ENCODE results near the gene SOCS4. TPM values are rescaled to one million over a fixed set of nuclear protein-coding genes. Genes with fewer than 3 reads are reported as not detected.

Gene SOCS4, protein sequence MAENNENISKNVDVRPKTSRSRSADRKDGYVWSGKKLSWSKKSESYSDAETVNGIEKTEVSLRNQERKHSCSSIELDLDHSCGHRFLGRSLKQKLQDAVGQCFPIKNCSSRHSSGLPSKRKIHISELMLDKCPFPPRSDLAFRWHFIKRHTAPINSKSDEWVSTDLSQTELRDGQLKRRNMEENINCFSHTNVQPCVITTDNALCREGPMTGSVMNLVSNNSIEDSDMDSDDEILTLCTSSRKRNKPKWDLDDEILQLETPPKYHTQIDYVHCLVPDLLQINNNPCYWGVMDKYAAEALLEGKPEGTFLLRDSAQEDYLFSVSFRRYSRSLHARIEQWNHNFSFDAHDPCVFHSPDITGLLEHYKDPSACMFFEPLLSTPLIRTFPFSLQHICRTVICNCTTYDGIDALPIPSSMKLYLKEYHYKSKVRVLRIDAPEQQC
- total RNA-seq, result 1 to 10 TPM; 6.6 to 9.9 TPM

DNA sequence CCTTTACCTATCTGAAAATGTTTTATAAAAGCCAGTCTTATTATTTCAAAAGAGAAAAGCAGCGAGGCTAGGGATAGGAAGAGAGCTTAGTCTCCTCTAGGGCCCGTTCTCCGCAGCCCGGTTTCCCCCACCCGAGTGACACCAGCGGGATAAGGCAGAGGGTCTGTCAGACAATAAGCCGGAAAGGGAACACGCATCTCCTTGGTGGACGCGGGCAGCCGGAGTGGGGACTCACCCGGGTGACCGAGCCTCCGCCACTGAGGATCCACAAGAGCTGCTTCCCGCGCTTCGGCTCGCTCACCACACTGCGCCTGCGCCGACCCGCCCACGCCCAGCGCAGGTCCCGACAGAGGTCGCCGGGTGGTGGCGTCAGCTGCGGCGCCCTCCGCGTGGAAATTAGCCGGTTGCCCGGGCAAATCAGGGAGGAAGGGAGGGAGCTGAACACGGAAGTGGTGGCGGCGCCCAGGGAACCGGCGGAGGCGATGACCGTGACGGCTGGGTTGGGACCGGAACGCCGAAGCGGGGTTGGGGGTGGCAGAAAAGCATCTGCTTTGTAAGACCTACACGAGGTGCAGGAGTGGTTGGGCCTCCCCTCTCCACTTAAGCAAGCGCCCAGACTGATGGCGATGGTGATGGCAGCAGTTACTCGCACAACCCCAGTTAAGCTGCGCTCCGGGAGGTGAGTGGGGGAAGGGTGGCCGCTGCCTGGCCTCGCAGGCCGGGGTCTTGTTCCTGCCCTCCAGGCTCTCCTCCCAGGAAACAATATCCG is at the start of gene SOCS4, which contains the start of gene WDHD1:
SOCS4 (plus strand) TSS at position 444 of the 769 bp plus-strand sequence. CDS start 15,806 bp downstream, outside the sequence.
WDHD1 (minus strand) TSS at position 307 of the 769 bp plus-strand sequence. CDS start 312 bp downstream, outside the sequence.
- TF ChIP-seq, protein P1, sequence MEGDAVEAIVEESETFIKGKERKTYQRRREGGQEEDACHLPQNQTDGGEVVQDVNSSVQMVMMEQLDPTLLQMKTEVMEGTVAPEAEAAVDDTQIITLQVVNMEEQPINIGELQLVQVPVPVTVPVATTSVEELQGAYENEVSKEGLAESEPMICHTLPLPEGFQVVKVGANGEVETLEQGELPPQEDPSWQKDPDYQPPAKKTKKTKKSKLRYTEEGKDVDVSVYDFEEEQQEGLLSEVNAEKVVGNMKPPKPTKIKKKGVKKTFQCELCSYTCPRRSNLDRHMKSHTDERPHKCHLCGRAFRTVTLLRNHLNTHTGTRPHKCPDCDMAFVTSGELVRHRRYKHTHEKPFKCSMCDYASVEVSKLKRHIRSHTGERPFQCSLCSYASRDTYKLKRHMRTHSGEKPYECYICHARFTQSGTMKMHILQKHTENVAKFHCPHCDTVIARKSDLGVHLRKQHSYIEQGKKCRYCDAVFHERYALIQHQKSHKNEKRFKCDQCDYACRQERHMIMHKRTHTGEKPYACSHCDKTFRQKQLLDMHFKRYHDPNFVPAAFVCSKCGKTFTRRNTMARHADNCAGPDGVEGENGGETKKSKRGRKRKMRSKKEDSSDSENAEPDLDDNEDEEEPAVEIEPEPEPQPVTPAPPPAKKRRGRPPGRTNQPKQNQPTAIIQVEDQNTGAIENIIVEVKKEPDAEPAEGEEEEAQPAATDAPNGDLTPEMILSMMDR (IDR thresholded peaks at IDR 0.05), result peak in 4 of 7 experiments; percentile 18 to 46 (median 33)
- peak; percentile 79 to 95 (median 90) for TF ChIP-seq POLR2A (IDR thresholded peaks at IDR 0.05)
- ATAC-seq (peak; percentile 100), DNase-seq (peak; percentile 95 to 96 (median 96))
- WGBS, 2 donors, result 1 to 2% methylated on average over 21 to 56 of the region's 56 CpGs
- H3K9me3 ChIP-seq, result no peaks in the 10 kb centered on the region
- peaks cover 23% of the 10 kb centered on the region for H3K4me1 ChIP-seq
- H3K27me3 ChIP-seq, result no peaks in the 10 kb centered on the region
- H3K36me3 ChIP-seq (replicated peaks in 1 of 2; ENCODE audit: insufficient read depth in 1 of 2, low read depth in 2 of 2), result no peaks in the 10 kb centered on the region
- H3K27ac ChIP-seq, result peak within 1 kb of the TSS; percentile 60 to 94 (median 79)
- intact Hi-C loops (cut with DNase I), result no loop called here
- H3K4me3 ChIP-seq, result peak within 1 kb of the TSS; percentile 66 to 78

DNA sequence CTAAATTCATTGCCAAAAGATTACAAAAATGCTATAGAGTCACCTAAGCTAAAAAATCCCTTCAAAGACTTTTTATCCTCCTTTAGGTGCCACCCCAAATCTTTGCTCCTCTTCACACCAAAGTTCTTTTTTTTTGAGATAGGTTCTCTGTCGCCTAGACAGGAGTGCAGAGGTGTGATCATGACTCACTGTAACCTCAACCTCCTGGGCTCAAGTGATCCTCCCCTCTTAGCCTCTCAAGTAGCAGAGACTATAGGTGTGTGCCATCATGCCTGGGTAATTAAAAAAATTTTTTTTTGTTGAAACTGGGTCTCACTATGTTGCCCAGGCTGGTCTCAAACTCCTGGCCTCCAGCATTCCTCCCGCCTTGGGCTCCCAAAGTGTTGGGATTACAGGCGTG is 48.0 kb upstream of the SOCS4 start:
- Histone ChIP-seq H3K36me3 (replicated peaks in 1 of 2; ENCODE audit: insufficient read depth in 1 of 2, low read depth in 2 of 2) (no peaks in the 10 kb centered on the region), H3K27me3 (no peaks in the 10 kb centered on the region), H3K4me3 (no peak overlapping the region), H3K27ac (no peak overlapping the region), H3K9me3 (no peaks in the 10 kb centered on the region), H3K4me1 (no peaks in the 10 kb centered on the region)
- DNase-seq (no peak), ATAC-seq (no peak)
- intact Hi-C loops (cut with DNase I), result no loop called here
- no peak for TF ChIP-seq POLR2A (IDR thresholded peaks at IDR 0.05)
- TF ChIP-seq, protein P1 (IDR thresholded peaks at IDR 0.05), result no peak
- WGBS, 2 donors, result 67 to 76% methylated on average over 3 of the region's 3 CpGs

DNA sequence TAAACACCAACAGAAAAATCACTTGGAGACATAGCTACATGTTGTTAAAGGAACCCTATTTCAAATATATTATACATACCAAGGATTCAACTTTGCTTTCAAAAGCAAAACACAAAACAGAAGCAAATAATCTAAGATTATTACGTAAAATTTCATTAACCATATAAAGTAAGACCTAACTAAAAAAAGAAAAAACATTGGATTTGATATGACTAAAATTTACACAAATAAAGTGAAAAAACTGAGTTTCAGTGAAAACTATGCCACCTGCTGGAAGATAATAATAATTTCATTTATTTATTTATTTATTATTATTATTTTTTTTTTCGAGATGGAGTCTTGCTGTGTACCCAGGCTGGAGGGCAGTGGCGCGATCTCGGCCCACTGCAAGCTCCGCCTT is 45.3 kb upstream of the SOCS4 start:
- ATAC-seq (no peak), DNase-seq (no peak)
- Histone ChIP-seq H3K36me3 (replicated peaks in 1 of 2; ENCODE audit: insufficient read depth in 1 of 2, low read depth in 2 of 2) (no peaks in the 10 kb centered on the region), H3K4me1 (no peaks in the 10 kb centered on the region), H3K27ac (no peak overlapping the region), H3K9me3 (no peaks in the 10 kb centered on the region), H3K4me3 (no peak overlapping the region), H3K27me3 (no peaks in the 10 kb centered on the region)
- WGBS, 2 donors, result 78 to 80% methylated on average over 6 of the region's 6 CpGs
- TF ChIP-seq POLR2A (IDR thresholded peaks at IDR 0.05), result no peak
- TF ChIP-seq, protein P1 (IDR thresholded peaks at IDR 0.05), result peak in 1 of 7 experiments; percentile 19
- intact Hi-C loops (cut with DNase I), result no loop called here

DNA sequence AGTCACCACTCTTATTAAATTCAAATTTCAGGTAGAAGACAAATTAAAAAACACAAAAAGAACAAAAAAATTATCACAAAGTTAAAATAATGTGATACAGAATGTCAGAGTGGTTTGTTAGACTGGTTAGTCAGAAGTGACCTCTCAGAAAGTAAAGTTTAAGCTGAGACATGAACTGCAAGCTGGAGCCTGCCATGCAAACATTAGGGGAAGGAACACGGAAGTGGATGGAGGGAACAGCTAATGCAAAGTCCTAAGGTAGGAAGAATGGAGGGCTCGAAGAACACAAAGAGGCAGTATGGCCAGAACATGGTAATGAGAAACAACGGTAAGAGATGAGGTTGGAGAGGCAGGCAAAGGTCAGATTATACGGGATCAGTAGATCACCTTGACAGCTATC is 41.9 kb upstream of the SOCS4 start:
- no peak for TF ChIP-seq POLR2A (IDR thresholded peaks at IDR 0.05)
- TF ChIP-seq, protein P1 (IDR thresholded peaks at IDR 0.05), result no peak
- H3K4me3 ChIP-seq, result no peak overlapping the region
- WGBS, 2 donors, result 74 to 88% methylated on average over 4 of the region's 4 CpGs

More for the DNA sequence above, 41.9 kb upstream of the SOCS4 start:
- Histone ChIP-seq H3K27ac (no peak overlapping the region), H3K36me3 (replicated peaks in 1 of 2; ENCODE audit: insufficient read depth in 1 of 2, low read depth in 2 of 2) (no peaks in the 10 kb centered on the region), H3K9me3 (no peaks in the 10 kb centered on the region), H3K27me3 (no peaks in the 10 kb centered on the region), H3K4me1 (no peaks in the 10 kb centered on the region)
- DNase-seq, result no peak
- intact Hi-C loops (cut with DNase I), result no loop called here
- ATAC-seq, result no peak

Data from body of pancreas (tissue), 4 donors.